ENCODE results near the gene COL18A1.
"Not testable (repeated sequence)": the region's sequence is repeated elsewhere in the genome, so short reads cannot be mapped to it uniquely, and the experiment has no call there.

Gene COL18A1

GRCh38 chr21:45494851-45495680 lies 90.1 kb downstream of the COL18A1 start:
- no peak for DNase-seq (ENCODE audit: low read depth)

DNA sequence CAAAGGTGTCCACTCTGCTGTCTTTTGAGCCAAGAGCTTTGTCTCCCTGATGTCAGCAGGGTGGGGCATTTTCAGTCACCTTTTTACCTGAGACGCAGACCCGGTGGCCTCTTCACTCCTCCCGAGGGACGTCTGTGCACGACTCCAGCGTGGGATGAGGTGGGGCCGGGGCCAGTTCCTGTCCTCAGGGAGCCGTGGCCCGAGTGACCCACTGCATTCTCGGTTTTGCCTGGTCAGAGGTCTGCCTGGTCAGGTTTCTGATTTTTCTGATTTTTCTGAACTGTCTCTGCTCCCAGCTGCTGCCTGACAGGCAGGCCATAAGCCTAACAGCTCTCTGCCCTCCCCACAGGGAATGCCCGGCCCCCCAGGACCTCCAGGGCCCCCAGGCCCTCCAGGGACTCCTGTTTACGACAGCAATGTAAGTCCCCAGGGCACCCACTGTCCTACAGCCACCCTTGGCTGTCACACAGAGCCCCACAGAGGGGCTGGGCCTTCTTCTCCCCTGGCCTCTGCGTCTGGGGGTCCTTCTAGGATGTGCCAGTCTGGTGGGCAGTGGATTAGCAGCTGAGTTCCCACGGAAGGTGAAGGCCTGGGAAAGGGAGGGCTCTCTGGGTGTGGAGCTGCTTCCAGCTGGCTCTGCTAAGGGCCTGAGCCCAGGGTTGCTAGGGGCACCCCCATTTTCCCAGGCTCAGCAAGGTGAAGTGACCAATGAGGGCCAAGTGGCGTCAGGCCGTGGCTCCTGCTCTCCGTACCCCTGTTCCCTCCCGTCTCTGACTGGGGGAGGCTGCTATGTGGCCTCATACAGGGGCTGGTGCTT lies 91.4 kb downstream of the COL18A1 start:
- DNase-seq (ENCODE audit: low read depth) = no peak

GRCh38 chr21:45496968-45497845 lies 92.2 kb downstream of the COL18A1 start:
- DNase-seq (ENCODE audit: low read depth) = no peak

- no peak for DNase-seq (ENCODE audit: low read depth)
Measured at GRCh38 chr21:45497846-45498645, 93.1 kb downstream of the COL18A1 start.

DNA sequence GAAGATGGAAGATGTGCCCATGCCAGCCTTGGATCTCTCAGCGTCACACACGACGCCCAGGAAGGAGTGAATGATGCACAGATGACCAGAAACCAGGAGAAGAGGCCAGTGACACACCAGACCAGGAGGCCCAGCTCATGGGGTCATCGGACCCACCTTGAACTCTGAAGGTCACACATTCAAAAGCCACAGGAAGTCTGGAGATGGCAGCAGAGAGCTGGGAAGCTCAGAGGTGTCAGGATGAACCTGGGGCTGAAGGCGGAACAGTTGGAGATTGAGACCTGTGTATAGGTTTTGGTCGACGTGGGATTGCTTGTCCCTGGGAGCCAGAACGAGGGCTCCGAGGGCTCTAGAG lies 93.7 kb downstream of the COL18A1 start:
- no peak for DNase-seq (ENCODE audit: low read depth)

- DNase-seq (ENCODE audit: low read depth) = no peak
Measured at GRCh38 chr21:45499201-45499750, 94.3 kb downstream of the COL18A1 start.

GRCh38 chr21:45499970-45500577 lies 95.1 kb downstream of the COL18A1 start:
- no peak for DNase-seq (ENCODE audit: low read depth)

DNA sequence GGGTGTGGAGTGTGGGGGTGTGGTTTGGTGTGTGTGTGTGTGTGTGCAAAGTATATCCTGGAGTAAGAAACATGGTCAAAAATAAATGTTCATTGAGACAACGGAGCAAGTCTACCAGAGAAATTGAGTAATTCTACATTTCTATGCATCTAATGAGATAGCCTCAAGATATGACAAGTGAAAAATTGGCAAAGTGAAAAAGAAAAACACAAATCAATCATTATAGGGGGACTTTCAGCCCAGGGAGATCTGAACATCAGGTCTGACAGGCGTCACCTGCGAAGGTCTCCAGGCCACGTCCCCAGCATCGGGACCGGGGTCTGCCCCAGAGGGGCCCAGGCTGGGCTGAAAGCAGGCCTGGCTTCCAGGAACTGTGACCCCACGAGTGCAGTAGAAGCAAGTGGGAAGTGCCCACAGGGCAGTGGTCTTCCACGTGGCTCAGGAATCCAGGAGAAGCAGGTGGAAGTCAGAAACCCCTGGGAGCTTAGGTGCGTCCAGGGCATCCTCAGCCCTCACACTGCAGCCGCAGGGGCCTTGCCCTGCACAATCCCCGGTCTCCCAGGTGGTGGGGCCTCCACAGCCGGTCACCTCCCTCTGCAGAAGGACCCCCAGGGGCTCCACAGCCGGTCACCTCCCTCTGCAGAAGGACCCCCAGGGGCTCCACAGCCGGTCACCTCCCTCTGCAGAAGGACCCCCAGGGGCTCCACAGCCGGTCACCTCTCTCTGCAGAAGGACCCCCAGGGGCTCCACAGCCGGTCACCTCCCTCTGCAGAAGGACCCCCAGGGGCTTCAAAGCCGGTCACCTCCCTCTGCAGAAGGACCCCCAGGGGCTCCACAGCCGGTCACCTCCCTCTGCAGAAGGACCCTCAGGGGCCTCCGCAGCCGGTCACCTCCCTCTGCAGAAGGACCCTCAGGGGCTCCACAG lies 96.4 kb downstream of the COL18A1 start:
- DNase-seq (ENCODE audit: low read depth) = not testable (repeated sequence)

- no peak for DNase-seq (ENCODE audit: low read depth)
Measured at GRCh38 chr21:45502006-45502345, 97.0 kb downstream of the COL18A1 start.

DNA sequence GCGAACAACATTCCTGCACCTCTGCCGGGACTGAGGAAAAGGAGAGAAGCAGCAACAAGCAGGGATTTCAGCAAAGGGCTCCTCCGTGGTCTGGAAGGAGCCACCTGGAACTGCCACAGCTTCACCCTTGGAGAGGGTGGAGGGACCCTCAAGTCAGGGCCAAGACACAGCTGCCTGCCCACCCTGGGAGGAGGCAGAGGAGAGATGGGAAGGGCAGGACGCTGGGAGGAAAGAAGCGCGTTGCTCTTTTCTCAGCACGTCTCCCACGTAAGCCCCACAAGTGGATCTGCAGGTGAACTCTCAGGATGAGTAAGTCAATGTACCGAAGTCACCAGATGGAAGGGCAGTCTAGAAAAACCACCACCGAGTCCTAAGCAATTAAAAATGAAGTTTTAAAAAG lies 97.6 kb downstream of the COL18A1 start:
- DNase-seq (ENCODE audit: low read depth) = no peak

GRCh38 chr21:45503226-45503625 lies 98.3 kb downstream of the COL18A1 start:
- not testable (repeated sequence) for DNase-seq (ENCODE audit: low read depth)

DNA sequence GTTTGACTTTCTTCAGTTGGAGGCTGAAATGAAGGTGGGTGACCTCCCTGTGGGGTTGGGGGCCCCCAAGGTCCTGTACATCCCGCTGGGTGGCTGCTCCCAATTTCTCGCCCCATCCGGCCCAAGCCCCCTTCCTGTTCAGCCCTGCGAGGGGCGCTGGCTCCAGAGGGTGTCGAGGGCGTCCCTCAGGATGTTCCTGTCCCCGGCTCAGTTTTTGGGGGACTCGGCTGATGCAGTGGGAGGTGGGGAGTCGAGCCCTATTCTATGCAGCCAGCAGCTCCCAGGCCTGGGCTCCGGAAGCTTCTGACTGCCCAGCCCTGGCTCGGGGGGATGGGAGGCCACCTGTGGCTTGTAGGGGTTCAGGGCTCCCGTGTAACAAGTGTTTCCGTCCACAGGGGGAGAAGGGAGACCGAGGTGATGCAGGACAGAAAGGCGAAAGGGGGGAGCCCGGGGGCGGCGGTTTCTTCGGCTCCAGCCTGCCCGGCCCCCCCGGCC lies 99.1 kb downstream of the COL18A1 start:
- DNase-seq (ENCODE audit: low read depth) = no peak

GRCh38 chr21:45504516-45505415 lies 99.8 kb downstream of the COL18A1 start:
- DNase-seq (ENCODE audit: low read depth) = no peak

- no peak for DNase-seq (ENCODE audit: low read depth)
Measured at GRCh38 chr21:45505416-45506021, 100.6 kb downstream of the COL18A1 start.

- DNase-seq (ENCODE audit: low read depth) = no peak
Measured at GRCh38 chr21:45506241-45506817, 101.4 kb downstream of the COL18A1 start.

- no peak for DNase-seq (ENCODE audit: low read depth)
Measured at GRCh38 chr21:45506836-45507522, 102.0 kb downstream of the COL18A1 start.

DNA sequence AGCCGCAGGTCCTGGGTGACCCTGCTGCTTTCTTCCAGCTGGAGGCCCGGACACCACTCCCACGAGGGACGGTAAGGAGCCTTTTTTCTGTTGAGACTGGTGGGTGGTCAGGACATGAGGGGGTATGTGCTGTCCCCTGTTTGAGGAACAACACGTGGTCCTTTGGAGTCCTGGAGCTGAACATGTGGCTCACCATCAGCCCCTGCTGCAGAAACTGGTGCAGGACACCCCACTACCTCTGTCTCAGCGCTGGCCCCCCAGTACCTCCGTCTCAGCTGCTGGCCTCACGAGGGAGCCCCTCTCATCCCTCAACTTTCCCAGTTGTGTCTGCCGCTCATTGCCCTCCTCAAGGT lies 102.5 kb downstream of the COL18A1 start:
- DNase-seq (ENCODE audit: low read depth) = no peak

Measured in activated T-helper 9 cell treated with anti-CD3 and anti-CD28 coated beads, Interleukin-2, amount 50 U/mL, for 16 hours (primary cell).